A673 (cell line): ENCODE data around the gene FAM114A2. TPM values are rescaled to one million over a fixed set of nuclear protein-coding genes. Genes with fewer than 3 reads are reported as not detected.

ENCODE experiments used
- Bru-seq: library from RNA; stranded (reverse); fragments of 400-500 nt; gene quantifications from one replicate; lab custom pipeline; 2021; lab: Mats Ljungman, UMichigan
- BruChase-seq, 2 experiments: library from RNA; stranded (reverse); fragments of 400-500 nt; gene quantifications; one replicate each; lab custom pipeline; 2021; lab: Mats Ljungman, UMichigan
- BruUV-seq: library from RNA; stranded (reverse); fragments of 400-500 nt; replicated peaks from 2 replicates; lab custom pipeline; 2021; lab: Mats Ljungman, UMichigan
- CTCF ChIA-PET: fragments of 300-600 bp; sonication (Branson Sonifier 250); formaldehyde crosslinking; loops from one replicate; lab custom pipeline; 2022; ENCODE audit warnings: antibody characterized with exemption; lab: Charles Lee
- POLR2A ChIA-PET: fragments of 300-600 bp; sonication (Branson Sonifier 250); formaldehyde crosslinking; loops from one replicate; lab custom pipeline; 2022; ENCODE audit warnings: antibody characterized with exemption; ENCODE audit not compliant: low non-redundant PET; lab: Charles Lee
- DNase-seq: peaks from one replicate; pipeline ENCODE4 v3.0.0-alpha.2; 2015; ENCODE audit warnings: low spot score
- H3K27ac ChIP-seq: fragments of 200-600 bp; sonication (generic); 2 replicates; pipeline ENCODE4 v1.5.1; 2016; ENCODE audit warnings: mixed run types, low read depth, mild to moderate bottlenecking, mixed read lengths, antibody characterized with exemption, low read length; ENCODE audit not compliant: poor library complexity, severe bottlenecking
- H3K27me3 ChIP-seq: fragments of 200-600 bp; sonication (generic); replicated peaks from 2 replicates; pipeline ENCODE4 v1.6.1; 2017; ENCODE audit warnings: mixed run types, low read depth, mild to moderate bottlenecking, mixed read lengths, antibody characterized with exemption, low read length; ENCODE audit not compliant: insufficient read depth, poor library complexity
- H3K36me3 ChIP-seq: fragments of 200-600 bp; sonication (generic); 2 replicates; pipeline ENCODE4 v1.6.1; 2016; ENCODE audit warnings: mixed run types, mild to moderate bottlenecking, mixed read lengths, antibody characterized with exemption, low read length; ENCODE audit not compliant: insufficient read depth, poor library complexity, severe bottlenecking
- H3K4me1 ChIP-seq: fragments of 200-600 bp; sonication (generic); 2 replicates; pipeline ENCODE4 v1.6.1; 2017; ENCODE audit warnings: mixed run types, mild to moderate bottlenecking, mixed read lengths, antibody characterized with exemption, low read length; ENCODE audit not compliant: insufficient read depth, poor library complexity, severe bottlenecking
- H3K4me3 ChIP-seq: fragments of 200-600 bp; sonication (generic); 2 replicates; pipeline ENCODE4 v1.5.1; 2016; ENCODE audit warnings: low read depth, mixed run types, mild to moderate bottlenecking, mixed read lengths, low read length; ENCODE audit not compliant: poor library complexity, severe bottlenecking
- H3K9me3 ChIP-seq: fragments of 200-600 bp; sonication (generic); 2 replicates; pipeline ENCODE4 v1.6.1; 2016; ENCODE audit warnings: mixed run types, low read depth, mild to moderate bottlenecking, mixed read lengths, antibody characterized with exemption, low read length; ENCODE audit not compliant: poor library complexity, severe bottlenecking
- CTCF ChIP-seq: fragments of 300-800, 200-600 bp; sonication (generic); conservative IDR thresholded peaks from 2 replicates; pipeline ENCODE4 v1.5.1; 2017; ENCODE audit warnings: low read depth, mild to moderate bottlenecking, antibody characterized with exemption, low read length, moderate library complexity, mixed read lengths
- EZH2 ChIP-seq: fragments of 200-600 bp; sonication (generic); IDR thresholded peaks from 2 replicates; pipeline ENCODE4 v1.6.1; 2017; ENCODE audit warnings: borderline replicate concordance, low read depth, mild to moderate bottlenecking, mixed read lengths, antibody characterized with exemption, low read length; ENCODE audit not compliant: poor library complexity, severe bottlenecking
- intact Hi-C: fragments of 100-400 bp; cut with micrococcal nuclease; formaldehyde crosslinking; loops from one replicate; pipeline ENCODE4 v1.10.0; 2022; ENCODE audit not compliant: unreplicated experiment
- long read RNA-seq: library from polyadenylated mRNA; stranded (forward); transcript quantifications from one replicate; pipeline ENCODE4 v2.0.0, GENCODE V29; 2022
- total RNA-seq: library from RNA; stranded (reverse); gene quantifications from 2 replicates; pipeline ENCODE4 v1.2.3, GENCODE V29; 2021

Gene FAM114A2
- total RNA-seq (19.3 and 23.5 TPM in 2 replicates), Bru-seq, nascent RNA (percentile 64 among the genes with signal in this experiment), BruChase-seq, experiment 1, labeled RNA remaining after a 2-hour chase (percentile 59 among the genes with signal in this experiment), BruChase-seq, experiment 2, labeled RNA remaining after a 6-hour chase (percentile 51 among the genes with signal in this experiment)
- long read RNA-seq, full-length matches to known transcripts, result 12 of 30 reads
- long read RNA-seq, partial matches to known transcripts, result 4 of 30 reads
- long read RNA-seq, other reads (novel, unspliced or antisense), result 14 of 30 reads

DNA sequence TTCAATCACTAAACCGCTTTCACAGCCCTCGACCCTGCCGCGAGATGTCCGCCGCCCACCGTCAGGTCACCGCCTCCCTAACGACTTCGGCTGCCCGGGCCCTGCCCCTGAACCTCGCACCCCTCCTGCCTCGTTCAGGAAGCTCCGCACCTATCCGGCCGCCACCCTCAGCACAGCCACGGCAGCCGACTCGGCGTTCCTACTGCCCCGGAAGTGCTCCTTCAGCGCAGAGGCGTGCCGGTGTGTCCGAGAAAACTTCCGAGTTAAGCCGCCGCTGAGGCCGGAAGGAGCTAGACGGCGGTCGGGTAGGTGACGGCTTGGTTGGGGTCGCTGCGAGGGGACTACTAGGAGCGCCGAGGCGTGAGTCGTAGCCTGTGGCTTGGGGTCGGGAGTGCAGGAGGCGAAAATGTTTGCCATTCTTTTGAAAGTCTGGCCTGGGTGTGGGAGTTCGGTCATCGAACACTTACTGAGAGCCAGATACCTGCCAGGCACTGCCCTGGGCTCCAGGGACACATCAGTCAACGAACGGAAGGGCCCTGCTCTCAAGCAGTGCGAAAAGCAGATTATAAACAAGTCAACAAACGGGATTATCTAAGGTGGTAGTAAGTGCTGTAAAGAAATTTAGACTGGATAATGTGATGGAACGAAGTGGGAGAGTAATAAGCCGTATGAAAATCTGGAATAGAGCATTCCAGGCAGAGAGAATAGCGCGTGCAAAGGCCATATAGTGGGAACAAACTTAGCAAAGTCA is at the start of gene FAM114A2, which contains the start of gene MFAP3:
TSS of gene FAM114A2 (minus strand) at position 204 of the 751 bp plus-strand sequence. CDS start 3,957 bp downstream, outside the sequence.
TSS of gene MFAP3 (plus strand) at position 261 of the 751 bp plus-strand sequence. CDS start 10,756 bp downstream, outside the sequence.
- Histone ChIP-seq H3K4me3 (peak within 1 kb of the TSS; percentile 87), H3K27me3 (no peaks in the 10 kb centered on the region), H3K36me3 (no peaks in the 10 kb centered on the region), H3K27ac (peak within 1 kb of the TSS; percentile 83), H3K9me3 (no peaks in the 10 kb centered on the region), H3K4me1 (no peaks in the 10 kb centered on the region)
- peak; percentile 90 for DNase-seq
- ChIA-PET CTCF (no interaction called here), POLR2A (no interaction called here)
- BruUV-seq, result TSS peak; percentile 86
- intact Hi-C loops, result no loop called here
- TF ChIP-seq CTCF (no peak), EZH2 (no peak)

DNA sequence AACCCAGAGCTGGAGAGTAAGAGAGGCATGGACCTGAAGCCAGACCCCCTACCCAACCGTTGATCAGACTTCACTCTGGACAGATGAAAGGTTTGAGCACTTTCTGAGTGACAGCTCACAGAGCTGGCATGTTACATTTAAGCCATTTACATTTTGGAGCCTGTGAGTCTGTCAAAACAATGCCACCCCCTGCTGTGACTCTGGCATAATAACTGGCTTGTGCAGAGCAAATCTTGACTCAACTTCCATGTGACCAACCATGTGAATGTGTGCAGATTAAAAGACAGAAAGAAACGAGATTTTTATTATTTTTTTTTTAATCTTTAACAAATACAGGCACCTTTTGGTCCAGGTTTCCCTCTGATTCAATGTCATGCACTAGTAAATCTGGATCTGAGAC is 48.5 kb upstream of the FAM114A2 start:
- Histone ChIP-seq H3K4me3 (no peak overlapping the region), H3K27ac (no peak overlapping the region), H3K27me3 (no peaks in the 10 kb centered on the region), H3K9me3 (no peaks in the 10 kb centered on the region), H3K36me3 (no peaks in the 10 kb centered on the region), H3K4me1 (peaks cover 54% of the 10 kb centered on the region)
- no TSS peak for BruUV-seq
- ChIA-PET POLR2A (no interaction called here), CTCF (no interaction called here)
- peak; percentile 88 for DNase-seq
- TF ChIP-seq CTCF (no peak), EZH2 (no peak)
- intact Hi-C loops, result no loop called here

DNA sequence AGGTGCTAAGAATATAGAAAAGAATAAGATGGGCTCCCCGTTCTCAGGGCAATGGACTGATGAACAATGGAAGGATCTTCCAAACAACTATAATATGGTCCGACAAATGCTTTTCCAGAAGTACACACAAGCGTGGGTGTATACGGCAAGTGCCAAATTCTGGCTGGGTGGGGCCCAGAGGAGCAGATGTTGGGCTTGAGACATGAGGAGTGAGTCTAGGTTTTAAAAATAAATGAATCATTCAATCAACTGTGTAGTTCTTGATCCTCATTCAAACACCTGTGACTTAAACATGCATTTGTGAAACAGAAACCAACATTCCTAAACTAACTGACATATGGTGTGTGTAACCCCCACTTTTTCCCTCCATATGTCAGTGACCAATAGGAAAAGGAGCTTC is 47.9 kb upstream of the FAM114A2 start:
- BruUV-seq, result no TSS peak
- DNase-seq, result no peak
- no peak overlapping the region for H3K4me3 ChIP-seq

More for the DNA sequence above, 47.9 kb upstream of the FAM114A2 start:
- TF ChIP-seq CTCF (no peak), EZH2 (no peak)
- POLR2A ChIA-PET, result no interaction called here
- Histone ChIP-seq H3K9me3 (no peaks in the 10 kb centered on the region), H3K4me1 (peaks cover 47% of the 10 kb centered on the region), H3K27ac (peak overlapping the region; percentile 6), H3K27me3 (no peaks in the 10 kb centered on the region), H3K36me3 (no peaks in the 10 kb centered on the region)
- CTCF ChIA-PET, result no interaction called here
- intact Hi-C loops, result no loop called here
